H1 (cell line): ENCODE results near the gene GALNT12. TPM values are rescaled to one million over a fixed set of nuclear protein-coding genes. Genes with fewer than 3 reads are reported as not detected.

ENCODE experiments used
- CTCF ChIA-PET: fragments of 300-600 bp; sonication (Branson Sonifier 250); formaldehyde crosslinking; loops from one replicate; lab custom pipeline; 2021; ENCODE audit not compliant: partially characterized antibody; lab: Charles Lee
- POLR2A ChIA-PET: fragments of 300-600 bp; sonication (Branson Sonifier 250); formaldehyde crosslinking; loops from one replicate; lab custom pipeline; 2021; ENCODE audit warnings: inconsistent platforms; ENCODE audit not compliant: partially characterized antibody; lab: Charles Lee
- DNase-seq, 2 experiments: peaks; one replicate each; pipeline versions ENCODE4 v3.0.0 to v3.0.0-alpha.2; 2010 to 2022; ENCODE audit warnings: low spot score in 2 of 2, low read depth in 1 of 2, mixed read lengths in 1 of 2
- FAIRE-seq: peaks from 2 replicates; lab custom pipeline; 2011; peaks lifted over from hg19 to GRCh38; lab: Jason Lieb, UNC
- H2AFZ ChIP-seq: 2 replicates; pipeline ENCODE4 v1.8.1; 2012; ENCODE audit warnings: low read length, inconsistent platforms
- H2AK5ac ChIP-seq: 2 replicates; pipeline ENCODE4 v1.6.1; 2013; ENCODE audit warnings: low read depth, low read length
- H2BK120ac ChIP-seq: replicated peaks from 2 replicates; pipeline ENCODE3; 2013; ENCODE audit warnings: low read depth, low read length, inconsistent platforms
- H2BK12ac ChIP-seq: 2 replicates; pipeline ENCODE4 v1.6.1; 2013; ENCODE audit warnings: low read depth, low read length
- H2BK15ac ChIP-seq: 2 replicates; pipeline ENCODE4 v1.6.1; 2013; ENCODE audit warnings: low read length
- H2BK20ac ChIP-seq: 2 replicates; pipeline ENCODE4 v1.6.1; 2013; ENCODE audit warnings: low read length
- H2BK5ac ChIP-seq: 2 replicates; pipeline ENCODE4 v1.6.1; 2013; ENCODE audit warnings: low read depth, low read length
- H3K14ac ChIP-seq: 2 replicates; pipeline ENCODE4 v1.6.1; 2013; ENCODE audit warnings: inconsistent platforms; ENCODE audit not compliant: insufficient read length
- H3K18ac ChIP-seq: 2 replicates; pipeline ENCODE4 v1.6.1; 2013; ENCODE audit warnings: low read length; ENCODE audit errors: extremely low read depth
- H3K23ac ChIP-seq: 2 replicates; pipeline ENCODE4 v1.6.1; 2013; ENCODE audit warnings: inconsistent platforms; ENCODE audit not compliant: insufficient read length
- H3K23me2 ChIP-seq: 2 replicates; pipeline ENCODE4 v1.6.1; 2013; ENCODE audit warnings: low read depth, low read length
- H3K27ac ChIP-seq: 2 replicates; pipeline ENCODE4 v1.6.1; 2011; ENCODE audit warnings: low read depth, low read length, inconsistent platforms
- H3K27me3 ChIP-seq, 4 experiments: replicated peaks in 1 of 4; 1 replicate in 1 of 4; 2 replicates in 3 of 4; pipeline versions ENCODE4 v1.6.1 to v1.8.1; 2011 to 2013; ENCODE audit warnings: low read length in 3 of 4, mild to moderate bottlenecking in 3 of 4, inconsistent platforms in 2 of 4, mixed read lengths in 2 of 4, moderate library complexity in 1 of 4; ENCODE audit not compliant: control insufficient read depth in 3 of 4, insufficient read depth in 3 of 4; ENCODE audit errors: extremely low read depth in 1 of 4
- H3K36me3 ChIP-seq, 4 experiments: 2 replicates each; pipeline versions ENCODE4 v1.6.1 to v1.8.1; 2011 to 2013; ENCODE audit warnings: mild to moderate bottlenecking in 4 of 4, low read length in 3 of 4, moderate library complexity in 2 of 4, control low read depth in 1 of 4, inconsistent platforms in 1 of 4; ENCODE audit not compliant: insufficient read depth in 4 of 4, control insufficient read depth in 2 of 4
- H3K4ac ChIP-seq: replicated peaks from 2 replicates; pipeline ENCODE3; 2013; ENCODE audit warnings: low read length, low read depth, mixed read lengths, inconsistent platforms; ENCODE audit not compliant: insufficient read length
- H3K4me1 ChIP-seq, 4 experiments: replicated peaks in 1 of 4; 1 replicate in 1 of 4; 2 replicates in 3 of 4; pipeline versions ENCODE4 v1.6.1 to v1.8.1; 2011 to 2013; ENCODE audit warnings: low read length in 3 of 4, inconsistent platforms in 2 of 4, mixed read lengths in 1 of 4; ENCODE audit not compliant: insufficient read depth in 4 of 4, control insufficient read depth in 3 of 4
- H3K4me2 ChIP-seq, 2 experiments: 2 replicates each; pipeline versions ENCODE4 v1.6.1 to v1.8.1; 2011 to 2013; ENCODE audit warnings: low read depth in 2 of 2, low read length in 2 of 2, control low read depth in 1 of 2, inconsistent platforms in 1 of 2, mild to moderate bottlenecking in 1 of 2; ENCODE audit not compliant: insufficient read depth in 1 of 2
- H3K4me3 ChIP-seq, 4 experiments: fragments of 200-600, 300-600 bp in 1 of 4; sonication (generic), shearing (Covaris generic), sonication (Bioruptor Twin) in 1 of 4; 2 replicates each; pipeline versions ENCODE4 v1.5.1 to v1.8.1; 2011 to 2016; ENCODE audit warnings: low read length in 4 of 4, low read depth in 3 of 4, control low read depth in 2 of 4, inconsistent platforms in 2 of 4, mild to moderate bottlenecking in 2 of 4, mixed read lengths in 1 of 4, moderate library complexity in 1 of 4; ENCODE audit not compliant: insufficient read depth in 2 of 4; ENCODE audit errors: extremely low read depth in 1 of 4
- H3K56ac ChIP-seq: replicated peaks from 2 replicates; pipeline ENCODE3; 2013; ENCODE audit warnings: low read depth, mild to moderate bottlenecking, mixed read lengths, low read length, inconsistent platforms; ENCODE audit not compliant: insufficient read length
- H3K79me1 ChIP-seq: 2 replicates; pipeline ENCODE4 v1.6.1; 2013; ENCODE audit warnings: low read depth, low read length, control low read depth
- H3K79me2 ChIP-seq, 2 experiments: 2 replicates each; pipeline versions ENCODE4 v1.6.1 to v1.8.1; 2012 to 2013; ENCODE audit warnings: low read length in 2 of 2, mild to moderate bottlenecking in 2 of 2, inconsistent platforms in 1 of 2; ENCODE audit not compliant: insufficient read depth in 2 of 2, control insufficient read depth in 1 of 2
- H3K9ac ChIP-seq, 4 experiments: replicated peaks in 1 of 4; 1 replicate in 1 of 4; 2 replicates in 3 of 4; pipeline versions ENCODE4 v1.6.1 to v1.8.1; 2011 to 2013; ENCODE audit warnings: low read depth in 3 of 4, low read length in 3 of 4, control low read depth in 2 of 4, mild to moderate bottlenecking in 2 of 4, moderate library complexity in 2 of 4, inconsistent platforms in 1 of 4; ENCODE audit errors: extremely low read depth in 1 of 4
- H3K9me3 ChIP-seq, 2 experiments: 2 replicates each; pipeline versions ENCODE4 v1.6.1 to v1.8.1; 2012 to 2013; ENCODE audit warnings: mild to moderate bottlenecking in 2 of 2, moderate library complexity in 2 of 2, control low read depth in 1 of 2, inconsistent platforms in 1 of 2, low read depth in 1 of 2, low read length in 1 of 2, mixed read lengths in 1 of 2; ENCODE audit not compliant: insufficient read depth in 2 of 2
- H4K20me1 ChIP-seq, 2 experiments: replicated peaks in 1 of 2; 2 replicates each; pipeline versions ENCODE3 to v1.8.1; 2011 to 2013; ENCODE audit warnings: inconsistent platforms in 2 of 2, low read length in 2 of 2, mild to moderate bottlenecking in 1 of 2; ENCODE audit not compliant: insufficient read depth in 2 of 2, control insufficient read depth in 1 of 2
- H4K5ac ChIP-seq: 2 replicates; pipeline ENCODE4 v1.6.1; 2013; ENCODE audit warnings: low read length, low read depth, mixed read lengths, inconsistent platforms; ENCODE audit not compliant: insufficient read length
- H4K8ac ChIP-seq: 2 replicates; pipeline ENCODE4 v1.8.0; 2013; ENCODE audit warnings: mild to moderate bottlenecking, moderate library complexity, low read length, inconsistent platforms; ENCODE audit not compliant: insufficient read depth; ENCODE audit errors: extremely low read depth
- H4K91ac ChIP-seq: replicated peaks from 2 replicates; pipeline ENCODE3; 2013; ENCODE audit warnings: low read length, mixed read lengths, inconsistent platforms; ENCODE audit not compliant: insufficient read length
- ATF2 ChIP-seq: IDR thresholded peaks from 2 replicates; pipeline ENCODE4 v1.6.1; 2012; ENCODE audit warnings: low read length, inconsistent platforms
- BACH1 ChIP-seq: IDR thresholded peaks from 2 replicates; pipeline ENCODE4 v1.6.1; 2012; ENCODE audit warnings: low read length, improper control_type of control experiment
- E2F6 ChIP-seq: IDR thresholded peaks from 2 replicates; pipeline ENCODE4 v1.6.1; 2012; ENCODE audit warnings: inconsistent platforms
- RAD21 ChIP-seq, 2 experiments: IDR thresholded peaks in 1 of 2; conservative IDR thresholded peaks in 1 of 2; 2 replicates each; pipeline ENCODE4 v1.6.1; 2011; ENCODE audit warnings: low read depth in 2 of 2, low read length in 2 of 2, improper control_type of control experiment in 1 of 2, inconsistent platforms in 1 of 2, mild to moderate bottlenecking in 1 of 2, moderate library complexity in 1 of 2
- SP1 ChIP-seq: IDR thresholded peaks from 2 replicates; pipeline ENCODE4 v1.6.1; 2011; ENCODE audit warnings: low read depth, low read length
- SP4 ChIP-seq: IDR thresholded peaks from 2 replicates; pipeline ENCODE4 v1.6.1; 2012; ENCODE audit warnings: low read length, inconsistent platforms
- SUZ12 ChIP-seq: fragments of 200-600 bp; sonication (generic); IDR thresholded peaks from 2 replicates; pipeline ENCODE4 v1.6.1; 2012; ENCODE audit warnings: mild to moderate bottlenecking, inconsistent platforms, low read length, moderate library complexity, mixed read lengths
- WGBS, 2 experiments: shearing (Covaris generic) in 1 of 2; methylation state at CpG; one replicate each; pipeline versions ENCODE4 v1.1.6 to v1.1.7; 2013 to 2015; ENCODE audit warnings: low lambda C conversion rate in 2 of 2, mixed read lengths in 2 of 2, inconsistent platforms in 1 of 2, low coverage in 1 of 2, missing lambda C conversion rate in 1 of 2; ENCODE audit not compliant: insufficient replicate concordance in 2 of 2, insufficient coverage in 1 of 2, insufficient read length in 1 of 2; ENCODE audit errors: extremely low coverage in 1 of 2, missing lambda C conversion rate in 1 of 2; 5-methylcytosine and 5-hydroxymethylcytosine counted together
- polyA plus RNA-seq, 7 experiments: library from polyadenylated mRNA; depleted of rRNA in 3 of 7; stranded (reverse) in 5 of 7; unstranded in 2 of 7; fragments of >200 nt in 5 of 7; fragments of 200-250 nt in 2 of 7; gene quantifications; 1 replicate in 5 of 7; 2 replicates in 1 of 7; 4 replicates in 1 of 7; pipeline versions ENCODE4 v1.2.1 to v1.2.3, GENCODE V29; 2011 to 2013; ENCODE audit warnings: missing spikeins in 2 of 7, mixed read lengths in 2 of 7
- total RNA-seq: library from RNA; stranded (reverse); fragmentation: NEBNext Ultra II Directional; extraction: Animal tissue kit (Norgen Biotek cat#: 25700); gene quantifications from 2 replicates; pipeline ENCODE4 v1.2.1, GENCODE V29; 2021

Gene GALNT12
- total and polyA plus RNA-seq, 2 of the 8 experiments (the other 6 are each of a cell fraction or from before 2014, with no cell fraction given), result 16.2 to 19.6 TPM

DNA sequence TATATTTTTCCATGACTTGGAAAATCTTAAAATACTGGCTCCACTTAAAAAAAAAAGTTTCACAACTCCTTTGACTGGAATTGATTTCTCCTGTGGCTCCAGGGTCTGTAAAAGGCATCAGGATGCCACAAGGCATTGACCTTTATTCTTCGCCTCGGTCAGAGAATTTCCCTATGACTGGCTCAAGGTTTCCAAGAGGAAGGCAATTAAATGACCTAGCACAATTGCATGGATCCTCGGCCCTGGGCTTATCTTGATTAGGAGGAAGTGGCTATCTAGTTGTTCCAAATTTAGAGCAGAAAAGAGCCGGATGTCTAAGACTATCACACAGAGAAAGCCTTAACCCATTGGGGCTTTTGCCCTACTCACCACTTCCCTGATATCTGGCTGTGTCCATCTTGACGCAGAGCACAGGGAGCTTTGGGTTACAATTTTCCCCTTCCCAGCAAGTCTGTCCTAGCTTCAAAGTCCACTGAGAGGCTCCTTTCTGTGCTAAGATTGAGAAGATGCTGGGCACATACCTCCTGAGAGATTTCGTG lies 79.3 kb downstream of the GALNT12 start:
- H3K27ac ChIP-seq, result no peak overlapping the region
- no peak for TF ChIP-seq E2F6
- no peak for TF ChIP-seq BACH1
- TF ChIP-seq SP1, result no peak
- TF ChIP-seq SP4, result no peak
- TF ChIP-seq SUZ12, result no peak
- no peak for TF ChIP-seq ATF2
- TF ChIP-seq RAD21 (IDR thresholded peaks at IDR 0.05 in 1 of 2, conservative IDR thresholded peaks at IDR 0.05 in 1 of 2; ENCODE audit: low read depth in 2 of 2, low read length in 2 of 2), result no peak

More for the DNA sequence above, 79.3 kb downstream of the GALNT12 start:
- CTCF ChIA-PET, result interaction anchor here (1.4 kb wide), 1 partner anchor 129 kb away, joined by 3 read pairs; no protein-coding TSS in a partner anchor
- no peak for DNase-seq
- no peak overlapping the region for H2BK20ac ChIP-seq
- 0 out of 2 replicates have a peak overlapping the region, but pooled peaks have one; percentile 38 for H2AFZ ChIP-seq
- no peak overlapping the region for H4K5ac ChIP-seq
- no peak overlapping the region for H4K91ac ChIP-seq
- no peak overlapping the region for H3K4me3 ChIP-seq
- H3K9me3 ChIP-seq, result no peaks in the 10 kb centered on the region
- H2AK5ac ChIP-seq, result no peak overlapping the region
- H3K79me2 ChIP-seq, result no peaks in the 10 kb centered on the region
- no peaks in the 10 kb centered on the region for H4K20me1 ChIP-seq
- 0 out of 2 replicates have a peak, but pooled peaks cover 1% of the 10 kb centered on the region for H3K23me2 ChIP-seq
- H3K4me2 ChIP-seq, result no peak overlapping the region
- no peak overlapping the region for H2BK15ac ChIP-seq
- FAIRE-seq, result no peak
- H3K4me1 ChIP-seq, result no peaks in the 10 kb centered on the region
- H2BK5ac ChIP-seq, result no peak overlapping the region
- 92% methylated on average over 6 of the region's 6 CpGs; no CpG with 5 or more reads in 1 of the 2 experiments for WGBS, 2 experiments
- H3K14ac ChIP-seq, result no peak overlapping the region
- H3K18ac ChIP-seq, result 0 out of 2 replicates have a peak overlapping the region, but pooled peaks have one; percentile 43
- H4K8ac ChIP-seq, result no peak overlapping the region
- no peak overlapping the region for H3K56ac ChIP-seq
- H3K9ac ChIP-seq, result no peak overlapping the region
- H3K27me3 ChIP-seq, result no peaks in the 10 kb centered on the region
- H3K23ac ChIP-seq, result no peak overlapping the region
- H3K36me3 ChIP-seq, result no peaks in the 10 kb centered on the region
- no peak overlapping the region for H3K4ac ChIP-seq
- no peak overlapping the region for H2BK120ac ChIP-seq
- no peak overlapping the region for H2BK12ac ChIP-seq
- POLR2A ChIA-PET, result no interaction called here
- H3K79me1 ChIP-seq, result no peaks in the 10 kb centered on the region
